ENCODE results near the gene JMJD6.

DNA sequence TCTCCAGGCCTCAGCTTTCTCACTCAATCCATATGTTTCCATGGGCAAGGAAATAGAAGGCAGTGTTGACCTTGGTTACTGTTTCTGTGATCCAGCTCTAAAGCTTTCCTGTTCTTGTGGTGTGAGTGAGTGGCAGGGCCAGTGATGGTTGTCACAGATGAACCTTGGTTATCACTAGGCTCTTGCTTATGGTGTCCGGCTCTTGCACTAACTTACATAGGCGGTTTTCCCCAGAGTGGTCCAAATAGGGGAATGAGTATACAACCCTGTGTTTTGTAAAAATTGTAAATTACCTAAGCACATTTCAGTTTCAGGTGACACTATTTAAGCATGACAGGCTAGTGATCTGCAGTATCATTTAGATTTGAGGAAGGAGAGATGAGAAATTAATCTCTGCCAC is 18.3 kb upstream of the JMJD6 start:
- TF ChIP-seq, protein P1, sequence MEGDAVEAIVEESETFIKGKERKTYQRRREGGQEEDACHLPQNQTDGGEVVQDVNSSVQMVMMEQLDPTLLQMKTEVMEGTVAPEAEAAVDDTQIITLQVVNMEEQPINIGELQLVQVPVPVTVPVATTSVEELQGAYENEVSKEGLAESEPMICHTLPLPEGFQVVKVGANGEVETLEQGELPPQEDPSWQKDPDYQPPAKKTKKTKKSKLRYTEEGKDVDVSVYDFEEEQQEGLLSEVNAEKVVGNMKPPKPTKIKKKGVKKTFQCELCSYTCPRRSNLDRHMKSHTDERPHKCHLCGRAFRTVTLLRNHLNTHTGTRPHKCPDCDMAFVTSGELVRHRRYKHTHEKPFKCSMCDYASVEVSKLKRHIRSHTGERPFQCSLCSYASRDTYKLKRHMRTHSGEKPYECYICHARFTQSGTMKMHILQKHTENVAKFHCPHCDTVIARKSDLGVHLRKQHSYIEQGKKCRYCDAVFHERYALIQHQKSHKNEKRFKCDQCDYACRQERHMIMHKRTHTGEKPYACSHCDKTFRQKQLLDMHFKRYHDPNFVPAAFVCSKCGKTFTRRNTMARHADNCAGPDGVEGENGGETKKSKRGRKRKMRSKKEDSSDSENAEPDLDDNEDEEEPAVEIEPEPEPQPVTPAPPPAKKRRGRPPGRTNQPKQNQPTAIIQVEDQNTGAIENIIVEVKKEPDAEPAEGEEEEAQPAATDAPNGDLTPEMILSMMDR (conservative IDR thresholded peaks at IDR 0.05; ENCODE audit: low read length) = no peak
- no peak for TF ChIP-seq EZH2phosphoT487 (IDR thresholded peaks at IDR 0.05; ENCODE audit: borderline replicate concordance)

All from Loucy (cell line).